ENCODE measurements around the gene TIMM22.
"Not testable (repeated sequence)": the region's sequence is repeated elsewhere in the genome, so short reads cannot be mapped to it uniquely, and the experiment has no call there.

Gene TIMM22

DNA sequence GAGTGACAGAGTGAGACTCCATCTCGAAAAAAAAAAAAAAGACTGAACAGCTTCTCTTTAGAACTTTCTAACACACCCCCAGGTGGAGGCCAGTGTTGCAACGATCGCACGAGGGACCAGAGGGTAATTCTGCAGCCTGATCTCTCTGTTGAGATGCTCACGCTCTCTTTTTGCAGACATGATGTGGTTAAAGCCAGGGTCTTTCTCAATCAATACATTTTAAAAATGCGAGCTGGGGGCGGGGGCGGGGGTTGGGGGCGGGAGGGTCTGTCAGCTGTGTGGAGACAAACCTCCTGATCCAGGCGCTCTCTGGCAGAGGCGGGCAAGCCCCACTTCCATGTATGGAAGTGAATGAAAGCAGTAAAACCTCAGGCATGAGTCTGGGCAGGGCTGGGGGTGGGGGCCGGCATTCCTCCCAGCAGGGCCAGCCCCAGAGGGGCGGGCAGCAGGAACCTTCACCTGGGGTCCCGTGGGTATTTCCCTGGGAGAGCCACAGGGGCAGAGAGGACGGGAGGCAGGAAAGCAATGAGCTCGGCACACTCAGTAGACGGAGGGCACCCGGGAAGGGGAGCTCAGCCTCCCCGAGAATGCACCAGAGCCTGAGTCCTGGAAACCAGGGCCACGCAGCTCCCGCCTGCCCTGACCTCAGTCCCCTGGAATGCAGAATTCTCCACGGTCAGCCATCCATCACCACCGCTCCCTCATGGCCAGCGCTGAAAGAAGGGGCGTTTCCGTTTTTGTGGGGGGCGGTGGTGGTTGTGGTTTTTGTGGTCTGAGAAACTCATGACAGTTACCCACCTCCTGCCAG, 45.4 kb upstream of the TIMM22 start:
- Histone ChIP-seq H3K27me3 (ENCODE audit: insufficient read depth, poor library complexity, severe bottlenecking) (no peaks in the 10 kb centered on the region), H3K4me3 (replicated peaks; ENCODE audit: insufficient read depth, low read length) (no peak overlapping the region), H3K27ac (replicated peaks) (no peak overlapping the region)
- peak; percentile 2 to 42 for DNase-seq (ENCODE audit: low read depth in 1 of 2, low spot score in 1 of 2)
- TF ChIP-seq, protein P1, sequence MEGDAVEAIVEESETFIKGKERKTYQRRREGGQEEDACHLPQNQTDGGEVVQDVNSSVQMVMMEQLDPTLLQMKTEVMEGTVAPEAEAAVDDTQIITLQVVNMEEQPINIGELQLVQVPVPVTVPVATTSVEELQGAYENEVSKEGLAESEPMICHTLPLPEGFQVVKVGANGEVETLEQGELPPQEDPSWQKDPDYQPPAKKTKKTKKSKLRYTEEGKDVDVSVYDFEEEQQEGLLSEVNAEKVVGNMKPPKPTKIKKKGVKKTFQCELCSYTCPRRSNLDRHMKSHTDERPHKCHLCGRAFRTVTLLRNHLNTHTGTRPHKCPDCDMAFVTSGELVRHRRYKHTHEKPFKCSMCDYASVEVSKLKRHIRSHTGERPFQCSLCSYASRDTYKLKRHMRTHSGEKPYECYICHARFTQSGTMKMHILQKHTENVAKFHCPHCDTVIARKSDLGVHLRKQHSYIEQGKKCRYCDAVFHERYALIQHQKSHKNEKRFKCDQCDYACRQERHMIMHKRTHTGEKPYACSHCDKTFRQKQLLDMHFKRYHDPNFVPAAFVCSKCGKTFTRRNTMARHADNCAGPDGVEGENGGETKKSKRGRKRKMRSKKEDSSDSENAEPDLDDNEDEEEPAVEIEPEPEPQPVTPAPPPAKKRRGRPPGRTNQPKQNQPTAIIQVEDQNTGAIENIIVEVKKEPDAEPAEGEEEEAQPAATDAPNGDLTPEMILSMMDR (IDR thresholded peaks at IDR 0.05; ENCODE audit: insufficient read depth, low read length), result no peak
- TF ChIP-seq REST (IDR thresholded peaks at IDR 0.05; ENCODE audit: insufficient replicate concordance, low read depth) (no peak), GABPA (IDR thresholded peaks at IDR 0.05; ENCODE audit: low read depth) (no peak), POLR2AphosphoS5 (IDR thresholded peaks at IDR 0.05; ENCODE audit: low read depth) (no peak), SPI1 (IDR thresholded peaks at IDR 0.05; ENCODE audit: borderline replicate concordance, low read depth) (no peak)

DNA sequence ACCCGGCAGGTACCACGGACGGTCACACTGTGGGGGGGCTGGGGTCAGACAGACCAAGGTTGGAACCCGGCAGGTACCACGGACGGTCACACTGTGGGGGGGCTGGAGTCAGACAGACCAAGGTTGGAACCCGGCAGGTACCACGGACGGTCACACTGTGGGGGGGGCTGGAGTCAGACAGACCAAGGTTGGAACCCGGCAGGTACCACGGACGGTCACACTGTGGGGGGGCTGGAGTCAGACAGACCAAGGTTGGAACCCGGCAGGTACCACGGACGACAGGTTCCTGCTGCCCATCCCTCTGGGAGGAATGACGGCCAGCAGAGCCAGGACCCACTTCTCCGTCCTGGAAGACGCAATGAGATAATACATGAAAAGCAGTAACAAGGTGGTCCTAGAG, 44.3 kb upstream of the TIMM22 start:
- not testable (repeated sequence) for H3K27ac ChIP-seq (replicated peaks); H3K27me3 ChIP-seq (ENCODE audit: insufficient read depth, poor library complexity, severe bottlenecking); DNase-seq (ENCODE audit: low read depth in 1 of 2, low spot score in 1 of 2); H3K4me3 ChIP-seq (replicated peaks; ENCODE audit: insufficient read depth, low read length)

DNA sequence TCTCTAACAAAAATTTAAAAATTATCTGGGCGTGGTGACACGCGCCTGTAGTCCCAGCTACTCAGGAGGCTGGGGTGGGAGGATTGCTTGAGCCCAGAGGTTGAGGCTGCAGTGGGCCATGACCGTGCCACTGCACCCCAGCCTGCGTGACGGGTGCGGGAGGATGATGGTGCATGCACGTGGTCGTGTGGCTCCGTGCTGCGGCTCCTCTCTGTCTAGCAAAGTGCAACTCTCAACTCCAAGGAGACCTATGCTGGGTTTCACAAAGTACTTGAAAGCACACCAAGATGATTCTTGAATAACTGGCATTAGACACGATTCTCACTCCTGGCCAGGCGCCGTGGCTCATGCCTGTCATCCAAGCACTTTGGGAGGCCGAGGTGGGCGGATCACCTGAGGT, 43.2 kb upstream of the TIMM22 start:
- no peak for TF ChIP-seq GABPA (IDR thresholded peaks at IDR 0.05; ENCODE audit: low read depth)
- no peak for TF ChIP-seq REST (IDR thresholded peaks at IDR 0.05; ENCODE audit: insufficient replicate concordance, low read depth)
- TF ChIP-seq, protein P1 (IDR thresholded peaks at IDR 0.05; ENCODE audit: insufficient read depth, low read length), result no peak
- TF ChIP-seq SPI1 (IDR thresholded peaks at IDR 0.05; ENCODE audit: borderline replicate concordance, low read depth), result no peak
- no peak for TF ChIP-seq POLR2AphosphoS5 (IDR thresholded peaks at IDR 0.05; ENCODE audit: low read depth)
- no peak overlapping the region for H3K4me3 ChIP-seq (replicated peaks; ENCODE audit: insufficient read depth, low read length)
- H3K27me3 ChIP-seq (ENCODE audit: insufficient read depth, poor library complexity, severe bottlenecking), result no peaks in the 10 kb centered on the region
- H3K27ac ChIP-seq (replicated peaks), result no peak overlapping the region
- no peak for DNase-seq (ENCODE audit: low read depth in 1 of 2, low spot score in 1 of 2)

- no peak for DNase-seq (ENCODE audit: low read depth in 1 of 2, low spot score in 1 of 2)
- H3K4me3 ChIP-seq (replicated peaks; ENCODE audit: insufficient read depth, low read length), result no peak overlapping the region
- H3K27ac ChIP-seq (replicated peaks), result no peak overlapping the region
- TF ChIP-seq GABPA (IDR thresholded peaks at IDR 0.05; ENCODE audit: low read depth) (no peak), REST (IDR thresholded peaks at IDR 0.05; ENCODE audit: insufficient replicate concordance, low read depth) (no peak), SPI1 (IDR thresholded peaks at IDR 0.05; ENCODE audit: borderline replicate concordance, low read depth) (no peak), POLR2AphosphoS5 (IDR thresholded peaks at IDR 0.05; ENCODE audit: low read depth) (no peak)
- TF ChIP-seq, protein P1 (IDR thresholded peaks at IDR 0.05; ENCODE audit: insufficient read depth, low read length), result no peak
- H3K27me3 ChIP-seq (ENCODE audit: insufficient read depth, poor library complexity, severe bottlenecking), result no peaks in the 10 kb centered on the region
Measured at GRCh38 chr17:954431-955164, 42.3 kb upstream of the TIMM22 start.

Measured in HL-60 (cell line).